CD4-positive, alpha-beta T cell treated with Interleukin-1 beta for 1 hour (primary cell): ENCODE data around the gene LURAP1L.

Experiments
- DNase-seq, 2 donors: peaks; one replicate each; pipeline ENCODE4 v3.0.0-alpha.2; 2020 to 2022

Gene LURAP1L, protein sequence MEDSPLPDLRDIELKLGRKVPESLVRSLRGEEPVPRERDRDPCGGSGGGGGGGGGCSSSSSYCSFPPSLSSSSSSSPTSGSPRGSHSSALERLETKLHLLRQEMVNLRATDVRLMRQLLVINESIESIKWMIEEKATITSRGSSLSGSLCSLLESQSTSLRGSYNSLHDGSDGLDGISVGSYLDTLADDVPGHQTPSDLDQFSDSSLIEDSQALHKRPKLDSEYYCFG

DNA sequence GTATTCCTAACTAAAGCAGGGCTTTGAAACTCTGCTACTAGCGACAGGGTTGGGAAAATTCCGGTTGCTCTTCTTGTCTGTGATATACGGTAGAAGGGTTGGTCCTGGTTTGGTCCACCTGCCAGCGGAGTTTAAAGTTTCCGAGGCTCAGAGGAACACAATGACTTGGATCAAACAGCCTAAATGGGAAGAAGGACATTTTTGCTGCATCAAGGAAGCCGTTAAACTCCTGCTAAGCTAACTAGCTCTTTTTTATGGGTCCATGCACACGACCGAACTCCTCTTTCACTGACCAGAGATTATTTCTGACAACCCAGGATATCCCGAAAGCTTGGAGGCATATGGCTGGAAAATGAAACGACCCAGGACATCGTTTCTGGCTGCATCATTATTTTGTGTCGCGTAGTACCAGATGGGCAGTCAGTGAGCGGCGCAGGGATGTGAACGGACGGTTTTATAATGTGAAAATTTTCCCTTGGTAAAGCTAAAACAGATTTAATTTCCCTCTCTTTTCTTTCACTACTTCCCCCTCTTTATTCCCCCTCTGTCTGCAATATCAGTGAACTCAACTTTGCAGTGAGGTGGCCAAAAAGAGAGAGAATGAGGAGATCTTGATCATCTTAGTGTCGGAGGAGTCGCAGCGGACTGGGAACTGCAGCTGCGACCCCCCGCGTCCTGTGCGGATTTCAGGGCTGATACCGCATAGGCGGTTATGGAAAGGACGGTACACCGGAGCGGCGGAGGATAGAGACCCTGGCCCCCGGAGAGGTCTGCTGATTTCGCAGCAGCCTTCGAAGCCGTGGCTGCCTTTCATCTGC, at the start of gene LURAP1L:
TSS of gene LURAP1L (plus strand) at position 160 of the 818 bp plus-strand sequence. CDS start 696 bp downstream, outside the sequence.
- no peak for DNase-seq

DNA sequence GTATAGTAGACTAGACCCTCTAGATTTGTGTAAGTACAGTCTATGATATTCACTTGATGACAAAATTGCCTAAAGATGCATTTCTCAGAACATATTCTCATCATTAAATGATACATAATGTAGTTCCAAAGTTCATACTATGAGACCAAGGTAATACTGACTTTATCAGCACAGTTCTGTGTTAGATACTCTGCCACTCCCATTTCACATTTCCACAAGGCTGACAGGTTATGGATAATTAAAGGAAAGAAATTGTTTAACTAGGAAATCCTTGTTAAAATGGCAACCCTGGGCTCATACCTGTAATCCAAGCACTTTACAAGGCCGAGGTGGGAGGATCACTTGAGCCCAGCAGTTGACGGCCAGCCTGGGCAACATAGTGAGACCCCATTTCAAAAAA, 48.0 kb upstream of the LURAP1L start:
- DNase-seq = no peak

DNA sequence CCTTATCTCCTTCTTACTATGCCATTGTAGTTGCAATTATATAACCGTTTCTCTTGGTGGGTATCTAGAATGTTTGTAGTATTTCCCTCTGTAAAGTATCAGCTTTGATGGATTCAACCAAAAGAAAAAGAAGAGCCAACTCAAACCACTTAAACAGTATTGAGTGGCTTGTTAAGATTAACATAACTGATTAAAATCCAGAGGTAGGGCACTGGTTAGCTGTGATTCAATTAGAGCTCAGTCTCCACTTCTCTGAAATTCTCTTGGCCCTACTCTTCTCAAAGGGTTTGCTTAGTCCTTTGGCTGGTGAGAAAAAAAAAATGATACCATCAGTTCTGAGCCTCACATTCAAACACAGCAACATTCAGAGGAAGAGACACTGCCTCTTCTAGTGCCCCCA, 44.6 kb upstream of the LURAP1L start:
- no peak for DNase-seq

DNA sequence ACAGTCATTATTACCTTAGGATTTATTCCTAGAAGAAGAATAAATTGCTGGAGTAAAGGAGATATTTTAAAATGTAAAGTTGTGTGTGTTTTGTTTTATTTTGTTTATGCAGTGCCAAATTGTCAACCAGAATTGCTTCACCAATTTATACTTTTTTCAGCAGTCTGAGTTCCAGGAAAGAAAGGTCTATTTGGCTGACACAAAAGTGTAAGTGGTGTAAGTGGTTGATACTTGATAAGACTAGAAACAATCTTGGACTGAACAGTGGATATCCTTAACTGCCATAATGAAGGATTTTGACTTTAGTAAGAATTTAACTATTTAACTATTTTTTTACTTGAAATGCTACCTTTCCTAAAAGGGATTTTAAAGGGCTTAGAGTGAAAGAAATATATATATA, 43.9 kb upstream of the LURAP1L start:
- no peak for DNase-seq

DNA sequence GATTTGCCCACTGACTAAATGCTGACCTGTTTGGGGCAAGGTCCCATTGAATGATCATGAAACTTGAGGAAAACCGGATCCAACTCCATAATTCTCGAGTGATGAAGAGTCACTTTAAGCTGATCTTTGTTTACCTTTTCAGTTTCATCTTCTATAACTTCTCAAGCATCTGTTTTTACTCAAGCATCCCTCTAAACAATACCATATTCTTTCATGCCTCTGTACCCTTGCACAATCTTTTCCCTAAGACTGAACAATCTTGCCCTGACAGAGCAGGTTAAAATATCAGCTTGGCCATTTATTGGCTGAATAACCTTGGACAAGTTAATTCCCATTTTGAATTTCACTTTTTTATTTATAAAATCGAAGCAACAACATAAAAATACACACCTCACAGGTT, 41.8 kb upstream of the LURAP1L start:
- DNase-seq = no peak

DNA sequence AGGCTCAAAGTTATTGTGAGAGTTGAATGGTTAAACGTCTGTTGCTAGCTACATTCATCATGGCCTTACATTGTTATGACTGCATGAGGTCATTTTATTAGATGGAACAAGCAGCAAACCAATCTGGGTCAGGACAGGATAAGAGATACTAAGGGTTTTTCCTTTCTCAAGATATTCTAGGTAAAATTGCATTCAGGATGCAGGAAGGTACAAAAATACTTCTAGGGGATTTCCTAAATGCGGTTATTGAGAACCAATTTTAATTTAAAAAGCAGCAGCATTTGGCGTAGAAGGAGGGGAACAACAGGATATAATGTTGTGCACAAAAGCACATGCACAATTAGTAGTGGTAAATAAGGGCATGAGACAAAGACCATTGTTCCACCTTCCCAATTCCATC, 39.2 kb upstream of the LURAP1L start:
- DNase-seq = no peak

DNA sequence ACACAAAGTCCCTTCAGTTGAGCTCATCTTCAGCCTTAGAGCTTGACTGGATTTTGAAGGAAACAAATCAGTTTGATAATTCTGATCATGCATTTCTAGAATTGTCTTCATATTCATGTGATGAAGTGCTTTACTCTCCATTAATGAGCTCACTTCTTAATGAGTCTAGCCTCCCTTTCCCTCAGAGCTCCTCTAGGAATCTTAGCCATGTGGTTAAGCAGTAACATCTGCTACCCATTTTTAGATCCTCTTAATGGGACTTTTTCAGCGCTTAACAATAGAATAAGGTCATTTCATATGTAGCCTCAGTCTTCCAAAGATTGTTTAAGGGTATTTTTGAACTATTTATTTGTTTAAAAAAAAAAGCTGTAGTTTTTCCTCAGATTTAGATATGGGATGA, 36.9 kb upstream of the LURAP1L start:
- DNase-seq = no peak

DNA sequence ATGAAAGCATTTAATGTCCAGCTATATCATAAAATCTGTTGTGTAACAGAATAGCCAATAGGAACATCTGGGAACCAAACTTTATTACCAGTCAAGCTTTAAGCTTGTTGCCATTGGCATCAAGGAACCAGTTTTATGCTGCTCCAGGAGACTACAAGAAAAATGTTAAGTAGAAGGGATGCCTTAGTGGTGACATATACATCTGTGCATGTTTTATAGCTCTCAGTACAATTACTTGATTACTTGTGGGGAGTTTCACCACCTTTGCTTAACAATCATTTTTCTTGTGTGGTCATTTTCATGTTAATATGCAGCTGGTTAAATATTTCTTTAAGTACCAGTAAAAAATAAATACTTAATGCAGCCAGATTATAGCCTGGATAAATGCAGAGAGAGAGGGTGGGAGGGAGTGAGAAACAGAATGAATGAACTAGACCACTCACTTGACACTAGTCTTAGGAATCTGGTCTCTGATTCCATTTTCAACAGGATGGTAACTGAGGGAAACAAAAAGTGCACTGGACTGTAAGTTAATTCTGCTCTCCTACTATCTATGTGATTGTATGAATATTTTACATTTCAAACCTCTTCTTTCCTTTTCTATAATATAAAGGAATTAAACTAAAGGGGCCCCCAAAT, 35.7 kb upstream of the LURAP1L start:
- DNase-seq = no peak

DNA sequence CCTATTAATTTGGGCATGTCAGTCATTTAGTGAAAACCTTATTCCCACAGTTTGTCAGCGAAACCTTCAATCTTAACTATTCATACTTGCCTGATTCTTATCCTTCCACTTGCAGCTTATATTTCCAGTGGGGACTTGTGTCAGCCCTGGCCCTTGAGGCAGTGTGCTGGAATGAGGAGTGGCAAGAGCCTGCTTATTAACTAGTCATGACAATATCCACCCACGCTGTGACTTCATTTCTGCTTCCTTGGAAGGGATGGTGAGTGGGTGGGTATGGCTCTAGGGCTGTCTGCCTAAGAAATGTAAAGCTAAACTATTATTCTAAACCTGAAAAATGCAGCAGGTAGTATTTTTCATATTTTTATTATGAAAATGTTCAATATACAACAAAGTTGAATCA, 34.0 kb upstream of the LURAP1L start:
- DNase-seq = no peak

DNA sequence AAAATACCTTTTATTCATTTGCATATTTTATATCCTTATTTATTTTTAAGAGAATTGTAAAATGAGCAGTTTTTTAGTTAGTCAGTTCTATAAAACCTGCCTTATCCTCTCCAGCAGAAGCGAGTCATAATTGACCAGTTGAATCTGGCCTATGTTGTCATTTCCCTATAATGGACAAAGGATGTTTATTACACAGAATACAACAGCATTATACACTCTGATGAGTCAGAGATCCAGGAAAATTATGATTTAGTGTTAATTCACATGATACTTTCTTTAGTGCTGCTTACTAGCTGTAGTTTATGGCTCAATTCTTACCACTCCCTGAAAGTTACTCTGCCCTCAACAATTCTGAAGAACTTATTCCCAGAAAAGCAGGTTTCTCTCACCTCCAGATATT, 26.8 kb upstream of the LURAP1L start:
- DNase-seq = no peak

DNA sequence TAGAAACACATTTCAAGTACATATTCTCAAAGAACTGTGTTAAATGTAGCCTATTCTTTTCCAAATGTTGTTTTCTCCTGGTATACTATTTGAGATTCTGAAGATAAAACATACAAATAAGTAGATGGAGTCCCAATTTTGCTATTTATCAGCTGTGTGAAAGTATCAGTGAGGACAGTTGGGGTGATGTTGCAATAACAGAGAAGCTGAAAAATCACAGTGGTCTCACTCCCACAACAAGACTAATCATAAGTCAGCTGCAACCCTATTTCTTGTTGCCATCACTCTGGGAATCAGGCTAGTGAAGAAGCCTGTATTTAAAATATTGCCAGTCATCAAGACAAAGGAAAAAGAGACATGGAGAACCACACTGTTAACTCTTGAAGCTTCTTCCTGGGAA, 25.9 kb upstream of the LURAP1L start:
- DNase-seq = no peak

DNA sequence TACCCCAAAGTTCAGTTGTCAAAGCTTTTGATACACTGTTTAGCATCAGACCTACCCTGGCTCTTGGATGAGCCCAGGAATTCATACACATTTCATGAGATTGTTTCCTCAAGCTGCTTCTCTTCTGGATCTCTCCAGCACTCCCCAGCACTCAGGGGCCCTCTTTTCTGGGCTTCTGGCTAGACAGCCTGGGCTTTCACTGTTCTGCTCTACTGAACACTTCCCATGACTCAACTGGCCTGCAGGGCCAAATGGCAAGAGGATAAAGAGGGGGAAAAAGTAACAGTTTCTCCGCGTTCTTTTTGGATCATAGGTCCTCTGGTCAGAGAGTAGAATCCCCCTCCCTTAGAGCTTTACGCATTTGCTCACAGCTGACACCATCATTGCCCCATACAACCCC, 20.9 kb upstream of the LURAP1L start:
- DNase-seq = no peak

DNA sequence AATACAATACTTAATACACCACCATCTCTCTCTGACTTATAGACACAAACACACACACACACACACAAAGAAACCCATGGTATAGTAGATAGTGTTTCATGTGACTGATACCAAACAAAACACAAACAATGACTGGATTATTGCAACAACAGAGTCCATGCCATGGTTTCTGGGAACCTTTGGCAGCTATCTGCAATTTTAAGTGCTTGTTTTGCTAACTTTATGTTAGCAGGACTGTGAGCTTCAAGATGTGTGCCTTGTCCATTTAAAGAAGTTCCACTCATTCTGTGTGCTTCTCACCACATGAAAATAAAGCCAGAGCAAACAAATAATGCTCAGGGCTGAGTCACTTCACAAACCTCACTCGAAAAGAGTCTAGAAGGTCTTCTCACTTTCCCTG, 15.1 kb upstream of the LURAP1L start:
- no peak for DNase-seq

DNA sequence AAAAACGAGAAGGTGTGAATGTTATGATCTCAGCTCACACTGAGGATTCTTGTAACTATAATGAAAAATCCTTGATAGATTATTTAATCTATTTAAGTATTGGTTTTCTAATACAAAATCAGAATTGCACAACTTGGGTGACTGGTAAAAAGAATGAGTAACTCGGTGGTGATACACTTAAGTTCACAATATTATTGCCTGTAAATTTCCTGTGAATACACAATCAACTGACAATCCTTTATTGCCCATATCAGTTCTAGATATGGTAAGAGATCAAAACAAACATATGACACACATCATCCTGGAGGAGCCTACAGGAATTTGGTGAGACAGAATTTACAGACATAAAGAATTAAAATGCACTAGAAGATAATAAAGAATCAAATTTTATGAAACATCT, 14.1 kb upstream of the LURAP1L start:
- DNase-seq = no peak

DNA sequence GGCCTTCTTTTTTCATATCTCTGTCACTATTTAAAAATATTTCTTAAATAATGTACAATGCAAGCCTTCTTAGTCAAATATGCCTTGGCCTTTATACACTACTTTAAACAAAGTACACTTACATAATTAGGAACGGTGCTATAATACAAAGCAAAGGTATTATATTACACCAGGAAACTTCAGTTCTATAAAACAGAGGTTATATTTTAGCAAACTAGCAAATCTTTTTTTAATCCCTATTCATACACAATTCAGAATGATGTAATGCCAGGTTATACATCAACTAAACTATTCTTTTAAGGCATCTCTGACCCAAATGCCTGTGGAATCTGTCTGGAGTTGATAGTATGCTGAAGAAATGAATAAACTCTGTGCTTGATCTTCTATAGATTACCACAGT, 10.7 kb upstream of the LURAP1L start:
- DNase-seq = no peak

DNA sequence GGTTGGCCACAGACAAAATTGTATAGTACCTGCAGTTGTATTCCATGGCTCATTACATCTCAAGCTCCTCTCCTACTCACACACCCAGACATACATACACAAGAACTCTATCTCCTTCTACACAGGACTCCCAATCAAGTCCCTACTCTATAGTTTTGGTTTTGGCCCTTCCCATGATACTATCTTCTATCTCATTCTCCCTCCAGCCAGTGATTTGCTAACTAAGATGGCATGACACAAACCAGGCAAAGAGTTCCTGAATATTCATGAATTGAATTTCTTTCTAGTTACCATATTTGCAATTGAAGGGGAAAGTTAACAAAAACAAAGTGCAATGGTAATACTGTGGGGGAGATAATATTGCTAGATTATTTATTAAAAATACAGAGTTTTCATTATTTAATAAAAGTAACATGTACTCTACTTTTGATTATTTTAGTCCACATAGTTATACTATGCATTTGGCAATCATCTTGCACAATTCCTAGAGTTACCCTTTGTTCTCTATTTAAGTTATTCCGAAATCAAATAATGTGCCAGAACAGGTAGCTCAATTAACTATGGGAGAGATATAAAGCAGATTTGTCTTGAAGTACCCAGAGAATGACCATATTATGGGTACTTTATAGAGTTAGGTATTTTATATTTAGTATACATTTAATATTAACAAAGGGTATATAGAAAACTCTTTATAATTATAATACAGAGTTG, 9.6 kb upstream of the LURAP1L start:
- no peak for DNase-seq

DNA sequence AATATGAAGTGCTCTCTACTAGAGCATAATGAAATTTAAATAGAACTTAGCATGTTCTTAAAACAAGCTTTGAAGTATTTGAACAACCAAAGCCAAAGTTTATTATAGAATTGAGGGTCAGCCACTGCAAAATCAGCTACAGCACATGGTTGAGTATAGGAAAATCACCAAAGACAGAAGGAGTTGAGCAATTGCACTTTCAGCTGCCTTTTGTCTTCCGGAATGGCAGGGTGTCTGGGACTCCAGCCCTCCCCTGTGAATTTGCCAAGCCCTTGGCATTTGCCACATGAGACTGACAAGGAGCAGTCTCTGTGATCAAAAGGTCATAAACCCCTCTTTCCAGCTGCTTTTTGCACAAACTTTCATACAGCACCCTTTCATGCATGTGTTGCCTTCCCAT, 8.5 kb upstream of the LURAP1L start:
- DNase-seq = no peak

DNA sequence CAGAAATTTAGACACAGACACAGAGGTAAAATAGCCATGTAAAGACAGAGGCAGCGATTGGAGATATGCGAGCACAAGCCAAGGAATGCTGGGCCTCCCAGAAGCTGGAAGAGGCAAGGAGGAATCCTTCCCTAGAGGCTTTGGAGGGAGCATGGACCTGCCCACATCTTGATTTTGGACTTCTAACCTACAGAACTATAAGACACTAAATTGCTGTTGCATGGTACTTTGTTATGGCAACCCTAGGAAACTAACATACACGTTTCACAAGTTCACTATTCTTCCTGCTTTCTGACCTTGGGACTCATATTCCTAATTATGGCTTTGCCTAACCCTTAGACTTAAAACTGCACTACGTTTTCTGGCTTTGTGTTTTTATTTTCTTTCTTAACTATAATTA, 4.6 kb upstream of the LURAP1L start:
- no peak for DNase-seq

DNA sequence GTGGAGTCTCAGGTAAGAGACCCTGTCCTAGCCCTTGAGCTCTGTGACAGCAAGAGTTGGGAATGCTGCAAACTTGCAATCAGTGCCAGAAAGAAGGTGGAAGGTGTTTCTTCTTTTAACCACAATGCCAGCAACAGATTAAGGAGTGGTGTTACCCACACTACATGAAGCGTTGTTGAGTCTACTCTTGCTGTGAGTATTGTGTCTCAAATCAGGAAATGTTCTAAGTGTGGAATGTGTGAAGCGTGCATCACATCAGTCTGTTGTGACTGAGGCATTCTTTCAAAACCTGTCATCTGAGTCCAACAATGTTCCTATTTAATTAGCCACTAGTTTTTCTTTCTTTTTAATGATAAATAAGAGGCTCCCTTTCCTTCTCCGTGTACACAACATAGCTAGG, 2.9 kb upstream of the LURAP1L start:
- no peak for DNase-seq

DNA sequence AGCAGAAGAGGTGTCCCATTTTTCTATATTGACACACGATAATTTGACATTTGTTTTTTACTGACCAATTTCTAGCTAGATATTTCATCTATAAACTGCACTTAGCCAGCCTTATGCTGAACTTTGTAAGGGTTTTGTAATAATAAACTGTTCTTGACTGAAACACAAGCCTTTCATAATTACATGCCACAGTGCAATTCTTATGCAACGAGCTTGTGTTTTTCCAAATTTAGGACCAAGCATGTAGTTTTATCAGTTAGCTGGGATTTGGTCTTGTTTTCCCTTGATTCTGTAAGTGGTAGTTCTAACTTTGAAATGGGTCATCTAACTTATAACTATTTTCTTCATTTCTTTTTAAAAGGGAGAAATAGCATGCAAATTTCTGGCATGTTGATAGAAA, 1.3 kb upstream of the LURAP1L start:
- DNase-seq = no peak

DNA sequence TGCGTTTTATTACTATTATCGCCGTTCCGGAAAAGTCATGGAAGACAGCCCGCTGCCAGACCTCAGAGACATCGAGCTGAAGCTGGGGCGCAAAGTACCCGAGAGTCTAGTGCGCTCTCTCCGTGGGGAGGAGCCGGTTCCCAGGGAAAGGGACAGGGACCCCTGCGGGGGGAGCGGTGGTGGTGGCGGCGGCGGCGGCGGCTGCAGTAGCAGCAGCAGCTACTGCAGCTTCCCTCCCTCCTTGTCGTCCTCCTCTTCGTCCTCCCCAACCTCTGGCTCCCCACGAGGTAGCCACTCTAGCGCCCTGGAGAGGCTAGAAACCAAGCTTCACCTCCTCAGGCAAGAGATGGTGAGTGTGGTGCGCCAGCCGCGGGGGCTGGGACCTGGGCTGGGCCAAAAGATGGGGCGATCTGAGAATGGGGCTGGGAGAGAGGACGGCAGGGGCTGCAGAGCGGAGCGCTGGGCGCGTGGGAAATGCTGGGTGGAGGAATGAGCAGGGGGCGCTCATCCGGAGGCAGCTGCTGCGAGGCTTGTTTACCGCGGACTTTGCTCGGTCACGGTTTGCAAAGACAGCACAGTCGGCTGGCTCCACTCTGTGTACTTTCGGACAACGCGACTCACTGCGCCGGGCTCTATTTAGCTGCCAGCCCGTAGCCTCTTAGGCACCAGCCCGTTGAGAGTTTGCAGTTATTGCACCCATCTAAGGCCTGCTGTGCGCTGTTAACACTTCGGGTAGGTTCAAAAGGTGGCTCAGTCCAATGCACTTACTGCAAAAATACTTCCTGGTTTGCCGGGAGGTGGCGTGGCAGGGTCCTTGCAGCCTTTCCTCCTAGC, 1.1 kb downstream of the LURAP1L start:
- DNase-seq = no peak

DNA sequence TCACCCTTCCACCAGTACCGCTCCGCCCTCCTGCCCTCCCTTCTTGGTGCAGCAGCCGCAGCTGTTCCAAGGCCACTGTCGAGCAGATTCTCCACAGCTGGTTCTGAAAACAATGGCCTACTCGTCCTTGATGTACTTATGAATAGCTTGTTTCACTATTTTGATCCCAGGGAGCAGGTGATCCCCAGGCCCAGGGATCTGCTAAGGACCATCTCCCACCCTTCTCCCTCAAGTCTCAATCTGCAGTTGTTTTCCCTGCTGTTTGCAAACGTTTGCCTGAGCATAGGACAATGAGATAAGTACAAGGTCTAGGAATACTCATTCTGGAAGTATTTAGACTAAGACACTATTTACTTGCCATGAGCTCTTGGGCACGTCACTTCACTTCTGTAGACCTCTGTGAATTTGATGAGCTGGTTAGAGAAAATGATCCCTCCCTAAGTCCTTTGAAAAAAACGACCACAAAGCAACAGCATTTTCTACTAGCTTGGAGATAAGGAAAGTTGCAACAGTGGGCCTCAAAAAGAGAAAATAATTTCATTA, 1.8 kb downstream of the LURAP1L start:
- no peak for DNase-seq
